Panc1 (cell line): ENCODE data around the gene MICALL2. TPM values are rescaled to one million over a fixed set of nuclear protein-coding genes. Genes with fewer than 3 reads are reported as not detected.
A peak's percentile ranks its signal among the peaks of the same experiment; 100 is the strongest.

Source experiments
- ATAC-seq: fragments of 200-7000 bp; cut with Tn5 transposase; 2 replicates; pipeline ENCODE4 v1.9.1; 2020; ENCODE audit warnings: mild to moderate bottlenecking, moderate library complexity
- BruUV-seq: library from RNA; stranded (reverse); fragments of 400-500 nt; replicated peaks from 2 replicates; lab custom pipeline; 2021; lab: Mats Ljungman, UMichigan
- CTCF ChIA-PET: fragments of 300-600 bp; sonication (Branson Sonifier 250); formaldehyde crosslinking; loops from one replicate; lab custom pipeline; 2022; ENCODE audit warnings: antibody characterized with exemption; lab: Charles Lee
- POLR2A ChIA-PET: fragments of 300-600 bp; sonication (Branson Sonifier 250); formaldehyde crosslinking; loops from one replicate; lab custom pipeline; 2022; ENCODE audit warnings: antibody characterized with exemption; lab: Charles Lee
- DNase-seq: peaks from one replicate; pipeline ENCODE4 v3.0.0-alpha.2; 2010; ENCODE audit warnings: low read depth, low spot score
- H3K27ac ChIP-seq: 2 replicates; pipeline ENCODE4 v1.5.1; 2011; ENCODE audit warnings: mild to moderate bottlenecking, low read length, inconsistent platforms
- H3K27me3 ChIP-seq: fragments of 200-500 bp; sonication (Bioruptor generic); 2 replicates; pipeline ENCODE4 v1.6.0; 2014; ENCODE audit warnings: low read length, inconsistent platforms; ENCODE audit not compliant: control insufficient read depth, insufficient read depth
- H3K36me3 ChIP-seq: fragments of 200-500 bp; sonication (Bioruptor generic); 2 replicates; pipeline ENCODE4 v1.5.1; 2014; ENCODE audit warnings: inconsistent platforms, mild to moderate bottlenecking, low read length, moderate library complexity; ENCODE audit not compliant: control insufficient read depth, insufficient read depth
- H3K4me1 ChIP-seq: 2 replicates; pipeline ENCODE4 v1.5.1; 2011; ENCODE audit warnings: inconsistent platforms, mild to moderate bottlenecking, low read length, moderate library complexity; ENCODE audit not compliant: control insufficient read depth, insufficient read depth
- H3K4me3 ChIP-seq, 2 experiments: 2 replicates each; pipeline ENCODE4 v1.5.1; 2011 to 2012; ENCODE audit warnings: low read depth in 2 of 2, low read length in 2 of 2, mild to moderate bottlenecking in 2 of 2, inconsistent platforms in 1 of 2, moderate library complexity in 1 of 2
- H3K9me3 ChIP-seq: fragments of 200-500 bp; sonication (Bioruptor generic); 2 replicates; pipeline ENCODE4 v1.5.1; 2014; ENCODE audit warnings: low read depth, mild to moderate bottlenecking, inconsistent platforms, low read length, moderate library complexity; ENCODE audit not compliant: control insufficient read depth, insufficient read depth
- POLR2AphosphoS5 ChIP-seq: IDR thresholded peaks from 2 replicates; pipeline ENCODE4 v1.6.1; 2012; ENCODE audit warnings: mild to moderate bottlenecking, low read depth, low read length, moderate library complexity
- SIN3A ChIP-seq: IDR thresholded peaks from 2 replicates; pipeline ENCODE4 v1.6.1; 2012; ENCODE audit warnings: low read depth, mild to moderate bottlenecking, low read length, moderate library complexity, borderline replicate concordance; ENCODE audit not compliant: insufficient read depth
- TCF7L2 ChIP-seq: IDR thresholded peaks from 2 replicates; pipeline ENCODE4 v1.6.1; 2011; ENCODE audit warnings: mild to moderate bottlenecking, low read depth, low read length, inconsistent platforms
- in situ Hi-C: cut with HindIII; loops from 2 replicates; pipeline ENCODE4 v1.10.0; 2016; ENCODE audit warnings: low sequenced_read_pairs, low pct_unique_long_range_greater_than_20kb
- intact Hi-C: fragments of 100-400 bp; cut with micrococcal nuclease; formaldehyde crosslinking; loops from one replicate; pipeline ENCODE4 v1.10.0; 2022; ENCODE audit not compliant: unreplicated experiment
- total RNA-seq: library from RNA; stranded (reverse); gene quantifications from one replicate; pipeline ENCODE4 v1.2.1, GENCODE V29; 2021; ENCODE audit not compliant: unreplicated experiment
- TF ChIP-seq, protein P1 (sequence below), 2 experiments: IDR thresholded peaks; 2 replicates each; pipeline ENCODE4 v1.6.1; 2011 to 2012; ENCODE audit warnings: low read depth in 2 of 2, control low read depth in 1 of 2, low read length in 1 of 2, mild to moderate bottlenecking in 1 of 2, moderate library complexity in 1 of 2; ENCODE audit not compliant: insufficient read depth in 1 of 2
- TF ChIP-seq, protein P2 (sequence below): fragments of 450-650 bp; IDR thresholded peaks from 2 replicates; pipeline ENCODE4 v1.5.1; 2017; ENCODE audit warnings: mild to moderate bottlenecking

The MICALL2 gene
- total RNA-seq, 1 experiment from 2014 or later: 144 TPM

DNA sequence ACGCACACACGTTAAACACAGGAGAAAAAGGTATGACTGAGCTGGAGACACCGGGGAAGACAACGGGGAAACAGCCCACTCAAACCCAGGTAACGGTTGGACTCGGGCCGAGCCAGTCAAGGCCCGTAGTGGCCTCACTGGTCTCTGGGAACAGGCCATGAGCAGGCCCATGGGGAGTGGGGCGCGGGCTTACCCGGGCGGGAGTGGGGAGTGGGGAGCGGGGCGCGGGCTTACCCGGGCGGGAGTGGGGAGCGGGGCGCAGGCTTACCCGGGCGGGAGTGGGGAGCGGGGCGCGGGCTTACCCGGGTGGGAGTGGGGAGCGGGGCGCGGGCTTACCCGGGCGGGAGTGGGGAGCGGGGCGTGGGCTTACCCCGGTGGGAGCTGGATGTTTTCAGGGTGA is 33.4 kb upstream of the MICALL2 start:
- no peaks in the 10 kb centered on the region for H3K9me3 ChIP-seq
- H3K4me3 ChIP-seq: no peak overlapping the region
- ChIA-PET CTCF (no interaction called here), POLR2A (interaction anchor here (0.7 kb wide), 1 partner anchor 15 kb away, joined by 3 read pairs; no protein-coding TSS in a partner anchor)
- no TSS peak for BruUV-seq
- H3K27me3 ChIP-seq: no peaks in the 10 kb centered on the region
- TF ChIP-seq, protein P1, sequence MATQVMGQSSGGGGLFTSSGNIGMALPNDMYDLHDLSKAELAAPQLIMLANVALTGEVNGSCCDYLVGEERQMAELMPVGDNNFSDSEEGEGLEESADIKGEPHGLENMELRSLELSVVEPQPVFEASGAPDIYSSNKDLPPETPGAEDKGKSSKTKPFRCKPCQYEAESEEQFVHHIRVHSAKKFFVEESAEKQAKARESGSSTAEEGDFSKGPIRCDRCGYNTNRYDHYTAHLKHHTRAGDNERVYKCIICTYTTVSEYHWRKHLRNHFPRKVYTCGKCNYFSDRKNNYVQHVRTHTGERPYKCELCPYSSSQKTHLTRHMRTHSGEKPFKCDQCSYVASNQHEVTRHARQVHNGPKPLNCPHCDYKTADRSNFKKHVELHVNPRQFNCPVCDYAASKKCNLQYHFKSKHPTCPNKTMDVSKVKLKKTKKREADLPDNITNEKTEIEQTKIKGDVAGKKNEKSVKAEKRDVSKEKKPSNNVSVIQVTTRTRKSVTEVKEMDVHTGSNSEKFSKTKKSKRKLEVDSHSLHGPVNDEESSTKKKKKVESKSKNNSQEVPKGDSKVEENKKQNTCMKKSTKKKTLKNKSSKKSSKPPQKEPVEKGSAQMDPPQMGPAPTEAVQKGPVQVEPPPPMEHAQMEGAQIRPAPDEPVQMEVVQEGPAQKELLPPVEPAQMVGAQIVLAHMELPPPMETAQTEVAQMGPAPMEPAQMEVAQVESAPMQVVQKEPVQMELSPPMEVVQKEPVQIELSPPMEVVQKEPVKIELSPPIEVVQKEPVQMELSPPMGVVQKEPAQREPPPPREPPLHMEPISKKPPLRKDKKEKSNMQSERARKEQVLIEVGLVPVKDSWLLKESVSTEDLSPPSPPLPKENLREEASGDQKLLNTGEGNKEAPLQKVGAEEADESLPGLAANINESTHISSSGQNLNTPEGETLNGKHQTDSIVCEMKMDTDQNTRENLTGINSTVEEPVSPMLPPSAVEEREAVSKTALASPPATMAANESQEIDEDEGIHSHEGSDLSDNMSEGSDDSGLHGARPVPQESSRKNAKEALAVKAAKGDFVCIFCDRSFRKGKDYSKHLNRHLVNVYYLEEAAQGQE (IDR thresholded peaks at IDR 0.05; ENCODE audit: insufficient read depth in 1 of 2, low read depth in 2 of 2, low read length in 1 of 2): no peak
- no peak for TF ChIP-seq SIN3A
- TF ChIP-seq, protein P2, sequence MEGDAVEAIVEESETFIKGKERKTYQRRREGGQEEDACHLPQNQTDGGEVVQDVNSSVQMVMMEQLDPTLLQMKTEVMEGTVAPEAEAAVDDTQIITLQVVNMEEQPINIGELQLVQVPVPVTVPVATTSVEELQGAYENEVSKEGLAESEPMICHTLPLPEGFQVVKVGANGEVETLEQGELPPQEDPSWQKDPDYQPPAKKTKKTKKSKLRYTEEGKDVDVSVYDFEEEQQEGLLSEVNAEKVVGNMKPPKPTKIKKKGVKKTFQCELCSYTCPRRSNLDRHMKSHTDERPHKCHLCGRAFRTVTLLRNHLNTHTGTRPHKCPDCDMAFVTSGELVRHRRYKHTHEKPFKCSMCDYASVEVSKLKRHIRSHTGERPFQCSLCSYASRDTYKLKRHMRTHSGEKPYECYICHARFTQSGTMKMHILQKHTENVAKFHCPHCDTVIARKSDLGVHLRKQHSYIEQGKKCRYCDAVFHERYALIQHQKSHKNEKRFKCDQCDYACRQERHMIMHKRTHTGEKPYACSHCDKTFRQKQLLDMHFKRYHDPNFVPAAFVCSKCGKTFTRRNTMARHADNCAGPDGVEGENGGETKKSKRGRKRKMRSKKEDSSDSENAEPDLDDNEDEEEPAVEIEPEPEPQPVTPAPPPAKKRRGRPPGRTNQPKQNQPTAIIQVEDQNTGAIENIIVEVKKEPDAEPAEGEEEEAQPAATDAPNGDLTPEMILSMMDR: no peak
- TF ChIP-seq POLR2AphosphoS5: no peak
- no peak for TF ChIP-seq TCF7L2
- peaks cover 18% of the 10 kb centered on the region; the same call in 1 of the 2 replicates for H3K36me3 ChIP-seq
- intact Hi-C loops: no loop called here
- in situ Hi-C loops: no loop called here
- H3K4me1 ChIP-seq: no peaks in the 10 kb centered on the region
- no peak for DNase-seq
- H3K27ac ChIP-seq: no peak overlapping the region
- ATAC-seq: no peak

DNA sequence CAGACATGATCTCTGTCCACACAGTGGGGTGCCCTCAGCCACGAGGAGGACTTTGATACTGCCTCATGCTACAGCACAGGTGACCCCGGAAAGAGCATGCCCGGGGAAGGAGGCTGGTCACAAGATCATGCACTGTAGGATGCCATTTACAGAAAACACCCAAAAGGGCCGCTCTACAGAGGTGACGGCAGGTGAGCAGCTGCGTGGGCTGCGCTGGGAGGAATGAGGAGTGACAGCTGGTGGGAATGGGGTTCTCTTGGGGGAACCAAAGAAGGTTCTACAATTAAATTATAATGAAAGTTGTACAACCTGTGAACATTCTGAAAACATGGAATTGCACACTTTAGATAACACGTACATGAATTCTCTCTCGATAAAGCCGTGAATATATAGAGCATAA is 33.0 kb upstream of the MICALL2 start:
- intact Hi-C loops (no loop called here), in situ Hi-C loops (no loop called here)
- Histone ChIP-seq H3K4me1 (no peaks in the 10 kb centered on the region), H3K9me3 (no peaks in the 10 kb centered on the region), H3K27me3 (no peaks in the 10 kb centered on the region), H3K27ac (no peak overlapping the region), H3K4me3 (no peak overlapping the region), H3K36me3 (peaks cover 14% of the 10 kb centered on the region; the same call in 1 of the 2 replicates)
- POLR2A ChIA-PET: no interaction called here
- DNase-seq (no peak), ATAC-seq (no peak)
- TF ChIP-seq, protein P2: no peak
- TF ChIP-seq POLR2AphosphoS5: no peak
- BruUV-seq: TSS peak; percentile 31
- CTCF ChIA-PET: no interaction called here
